ENCODE data around the gene PPM1M.

GRCh38 chr3:52217409-52217805 is 28.2 kb upstream of the PPM1M start:
- TF ChIP-seq CTCF (IDR thresholded peaks at IDR 0.05): no peak
- peak; percentile 1 for TF ChIP-seq POLR2A (IDR thresholded peaks at IDR 0.05)

Data from right lobe of liver (tissue), 4 donors.